Measurements from ENCODE around the gene SMYD1.

SMYD1 gene

DNA sequence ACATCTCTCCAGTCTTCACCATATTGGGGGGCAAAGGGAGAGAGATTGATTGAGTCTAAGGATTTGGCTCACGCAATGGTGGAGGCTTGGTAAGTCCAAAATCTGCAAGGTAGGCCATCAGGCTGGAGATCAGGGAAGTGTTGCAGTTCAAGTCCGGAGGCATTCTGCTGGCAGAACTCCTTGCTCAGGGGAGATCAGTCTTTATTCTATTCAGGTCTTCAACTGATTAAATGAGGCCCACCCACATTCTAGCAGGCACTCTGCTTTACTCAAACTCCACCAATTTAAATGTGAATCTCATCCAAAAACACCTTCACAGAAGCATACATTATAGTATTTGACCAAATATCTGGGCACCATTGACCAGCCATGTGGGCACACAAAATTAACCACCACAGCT is 21.4 kb downstream of the SMYD1 start:
- DNase-seq (ENCODE audit: low read depth): no peak

DNA sequence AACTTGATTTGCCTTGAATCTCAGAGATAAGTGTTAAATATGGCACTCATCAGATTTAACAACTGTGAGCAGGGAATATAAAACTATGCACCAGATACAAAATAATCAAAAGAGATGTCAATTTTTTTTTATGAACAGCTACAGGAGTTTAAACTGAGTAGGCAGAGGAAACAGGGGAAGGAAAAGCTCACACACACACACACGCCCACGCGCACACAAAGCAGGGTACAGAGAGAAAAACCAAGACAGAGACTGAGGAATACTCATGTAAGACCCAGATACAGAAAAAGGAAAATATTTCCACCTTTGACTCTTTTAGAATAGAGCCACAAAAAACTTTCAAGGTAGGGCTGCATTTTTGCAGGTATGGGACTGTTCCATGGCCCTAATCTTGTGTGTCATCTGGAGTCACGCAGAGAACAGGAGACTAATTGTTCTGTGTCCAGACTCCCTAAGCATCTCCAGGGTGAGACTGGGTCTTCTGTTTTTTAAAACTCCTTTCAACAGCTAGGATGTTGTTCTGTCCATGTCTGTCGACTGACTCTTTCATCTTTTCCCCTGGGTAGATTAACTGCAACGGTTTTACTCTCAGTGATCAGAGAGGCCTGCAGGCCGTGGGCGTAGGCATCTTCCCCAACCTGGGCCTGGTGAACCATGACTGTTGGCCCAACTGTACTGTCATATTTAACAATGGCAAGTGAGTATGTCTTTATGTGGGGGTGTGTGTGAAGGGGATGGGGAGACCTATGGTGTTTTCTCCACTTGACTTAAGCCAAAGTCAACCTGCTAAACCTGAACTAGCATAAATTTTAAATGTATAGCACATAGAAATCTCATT is 23.0 kb downstream of the SMYD1 start:
- no peak for DNase-seq (ENCODE audit: low read depth)

DNA sequence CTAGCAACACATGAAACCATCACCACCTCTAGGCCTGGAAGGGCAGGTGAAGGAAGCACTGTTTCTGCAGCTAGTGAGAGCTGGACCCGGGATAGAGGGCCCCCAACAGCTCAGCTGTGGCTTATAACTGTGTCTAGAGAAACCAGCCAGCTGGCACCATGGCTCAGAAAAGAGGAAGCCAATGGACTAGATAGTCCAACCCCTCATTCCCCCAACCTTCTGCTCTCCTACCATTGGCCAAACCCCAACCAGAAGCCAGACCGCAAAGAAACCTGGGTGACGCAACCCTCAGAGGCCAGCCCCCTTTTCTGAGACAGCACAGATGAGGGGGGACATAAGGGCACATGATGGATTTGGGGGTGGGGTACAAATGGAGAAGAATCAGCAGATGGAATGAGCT is 24.3 kb downstream of the SMYD1 start:
- no peak for DNase-seq (ENCODE audit: low read depth)

DNA sequence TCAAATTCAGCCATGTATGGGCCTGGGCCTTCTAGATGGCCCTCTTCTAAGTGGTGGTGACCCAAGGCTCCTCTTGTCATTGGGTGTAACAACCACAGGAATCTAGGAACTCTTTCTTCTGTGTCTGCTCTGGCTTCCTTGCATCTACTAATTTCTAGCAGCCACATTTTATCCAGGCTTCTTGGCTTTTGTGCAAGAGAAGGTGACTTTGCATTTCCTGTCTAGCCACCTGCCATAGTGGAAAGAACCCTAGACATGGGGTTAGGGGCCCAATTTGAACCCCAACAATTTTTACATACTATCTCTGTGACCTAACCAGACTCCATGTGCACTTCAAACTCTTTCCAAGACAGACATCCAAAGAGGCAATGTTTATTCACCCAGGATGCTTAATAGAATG is 25.1 kb downstream of the SMYD1 start:
- DNase-seq (ENCODE audit: low read depth): no peak

DNA sequence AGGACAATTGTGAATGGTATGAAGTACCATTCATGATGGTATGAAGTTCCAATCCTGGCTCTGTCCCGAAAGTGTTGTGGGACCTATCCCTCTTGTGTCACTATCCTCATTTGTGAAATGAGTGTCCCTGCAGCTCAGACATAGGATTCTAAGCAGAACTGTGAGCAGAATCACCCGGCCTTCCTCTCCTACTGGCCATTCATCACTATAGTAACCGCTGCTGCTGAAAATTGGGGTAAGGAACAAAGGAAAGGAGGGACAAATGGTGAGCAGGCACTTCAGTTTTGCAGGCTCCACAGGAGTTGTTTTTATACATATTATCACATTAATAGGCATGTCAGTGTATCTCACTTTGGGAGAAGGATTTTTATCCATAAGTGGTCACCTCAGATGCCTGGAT is 27.4 kb downstream of the SMYD1 start:
- no peak for DNase-seq (ENCODE audit: low read depth)

DNA sequence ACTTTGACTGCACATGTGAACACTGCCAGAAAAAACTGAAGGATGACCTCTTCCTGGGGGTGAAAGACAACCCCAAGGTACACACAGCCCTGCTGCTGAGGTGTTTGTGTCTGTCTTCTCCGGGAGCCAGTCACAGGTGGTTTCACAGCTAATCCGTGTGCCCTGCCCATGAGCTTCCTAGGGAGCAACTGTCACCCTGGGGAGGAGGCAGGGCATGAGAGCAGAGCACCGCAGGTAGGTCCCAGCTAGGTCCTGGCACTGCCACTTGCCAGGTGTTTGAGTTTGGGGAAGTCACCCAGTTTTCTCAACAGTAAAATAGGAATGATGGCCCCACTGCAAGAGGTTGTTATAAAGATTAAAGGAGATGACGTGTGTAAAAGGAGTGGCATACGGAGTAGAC is 29.1 kb downstream of the SMYD1 start:
- no peak for DNase-seq (ENCODE audit: low read depth)

DNA sequence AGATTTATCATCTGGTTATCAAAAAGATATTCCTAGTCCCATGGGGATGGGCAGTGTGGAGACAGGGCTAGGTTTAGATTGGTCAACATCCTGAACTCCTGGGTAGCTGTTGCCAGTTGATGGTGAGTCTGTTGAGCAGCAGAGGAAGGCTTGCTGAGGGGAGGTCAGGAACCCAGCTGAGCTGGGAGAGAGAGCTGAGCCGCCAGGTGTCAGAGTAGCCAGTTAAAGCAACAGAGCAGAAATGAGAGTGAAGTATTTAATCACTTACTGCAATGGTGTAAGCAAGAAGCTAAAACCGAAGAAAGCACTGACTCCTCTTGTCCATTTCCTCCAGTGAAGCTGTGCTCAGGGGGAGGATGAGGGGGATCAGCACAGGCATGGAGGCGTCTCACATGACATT is 29.6 kb downstream of the SMYD1 start:
- no peak for DNase-seq (ENCODE audit: low read depth)

DNA sequence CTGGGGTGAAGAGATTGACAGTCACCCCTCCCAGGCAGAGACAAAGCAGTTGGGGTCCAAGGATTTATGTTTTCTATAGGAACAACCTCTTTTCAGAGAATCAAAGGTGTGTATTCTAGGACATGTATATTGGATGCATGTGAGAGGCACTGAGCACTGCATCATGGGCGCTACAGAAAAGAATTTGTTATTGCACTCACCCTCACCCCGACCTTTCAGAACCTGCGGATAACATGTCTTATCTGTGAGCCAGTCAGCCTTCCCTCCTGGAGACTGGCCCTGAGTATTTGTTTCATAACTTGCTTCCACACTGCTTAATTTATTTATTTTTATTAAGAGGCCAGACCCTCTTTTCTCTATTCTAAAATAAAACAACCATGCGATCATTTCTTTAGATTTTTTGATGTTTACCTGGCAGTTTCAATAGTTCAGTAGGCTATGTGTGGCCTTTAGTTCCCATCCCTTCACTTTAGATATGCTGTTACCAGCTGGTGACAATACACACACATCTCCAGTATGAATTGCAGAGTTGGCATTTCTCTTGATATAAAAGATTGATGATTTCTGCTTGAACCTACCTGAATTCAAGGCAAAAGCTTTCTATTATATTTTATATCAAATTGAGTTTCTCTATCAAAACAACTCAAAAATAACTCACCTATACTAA is 30.4 kb downstream of the SMYD1 start:
- DNase-seq (ENCODE audit: low read depth): no peak

DNA sequence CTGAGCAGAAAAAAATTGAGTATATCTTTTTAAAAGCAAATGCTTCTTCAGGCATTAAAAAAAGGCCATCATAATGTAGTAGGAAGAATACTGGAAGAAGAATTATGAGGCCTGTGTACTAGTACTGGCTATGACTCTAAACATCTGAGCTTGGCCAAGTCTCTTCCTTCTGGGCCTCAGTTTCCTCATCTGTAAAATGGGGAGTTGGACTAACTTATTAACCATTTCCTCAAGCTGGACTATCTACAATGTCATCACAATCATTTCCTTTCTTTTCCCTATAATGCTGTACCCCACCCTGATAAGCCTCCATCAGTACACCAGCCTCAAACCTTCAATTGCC is 30.9 kb downstream of the SMYD1 start:
- DNase-seq (ENCODE audit: low read depth): no peak

DNA sequence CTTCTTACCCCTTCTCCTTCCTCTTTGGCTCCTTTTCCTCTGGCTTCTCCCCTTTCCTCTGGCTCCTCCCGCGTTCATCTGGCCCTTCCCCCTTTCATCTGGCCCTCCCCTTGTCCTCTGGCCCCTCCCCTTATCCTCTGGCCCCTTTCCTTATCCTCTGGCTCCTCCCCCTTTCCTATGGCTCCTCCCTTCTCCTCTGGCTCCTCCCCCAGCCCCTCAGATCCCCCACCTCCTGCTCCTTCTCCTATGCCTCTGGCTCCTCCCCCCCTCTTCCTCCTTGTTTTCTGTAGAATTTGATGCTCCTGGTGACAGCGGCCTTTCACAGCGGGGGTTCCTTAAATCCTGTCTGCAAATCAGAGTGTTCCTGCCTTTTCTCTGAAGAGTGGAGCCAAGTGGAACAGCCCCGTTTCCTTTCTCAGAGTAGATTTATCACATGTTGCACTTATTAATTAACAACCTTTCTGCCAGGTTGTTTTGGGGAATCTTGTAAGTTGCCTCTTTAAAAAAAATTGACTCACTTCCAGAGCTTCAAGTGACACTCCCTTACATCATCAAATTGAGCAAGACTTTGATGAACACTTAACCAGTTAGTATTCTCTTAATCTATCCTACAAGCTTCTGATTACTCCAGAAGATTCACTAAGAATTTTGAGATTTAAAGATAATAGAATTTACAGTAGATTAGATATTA is 32.3 kb downstream of the SMYD1 start:
- no peak for DNase-seq (ENCODE audit: low read depth)

DNA sequence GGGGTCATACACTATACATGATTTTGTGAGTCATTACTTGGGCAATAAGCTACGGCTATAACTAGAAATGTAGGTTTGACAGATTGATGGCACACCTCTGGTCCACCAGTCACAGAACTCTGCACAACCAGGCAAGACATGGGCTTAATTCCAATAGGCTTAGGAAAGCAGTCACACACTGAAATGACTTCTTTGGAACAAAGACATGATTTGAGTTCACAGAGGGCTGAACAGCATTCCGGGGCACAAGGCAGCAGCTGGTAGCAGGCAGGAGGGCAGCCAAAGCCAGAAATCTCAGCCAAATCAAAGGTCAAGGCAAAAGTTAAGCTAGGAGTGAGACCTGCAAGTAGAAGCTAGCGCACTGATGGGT is 32.8 kb downstream of the SMYD1 start:
- DNase-seq (ENCODE audit: low read depth): no peak

DNA sequence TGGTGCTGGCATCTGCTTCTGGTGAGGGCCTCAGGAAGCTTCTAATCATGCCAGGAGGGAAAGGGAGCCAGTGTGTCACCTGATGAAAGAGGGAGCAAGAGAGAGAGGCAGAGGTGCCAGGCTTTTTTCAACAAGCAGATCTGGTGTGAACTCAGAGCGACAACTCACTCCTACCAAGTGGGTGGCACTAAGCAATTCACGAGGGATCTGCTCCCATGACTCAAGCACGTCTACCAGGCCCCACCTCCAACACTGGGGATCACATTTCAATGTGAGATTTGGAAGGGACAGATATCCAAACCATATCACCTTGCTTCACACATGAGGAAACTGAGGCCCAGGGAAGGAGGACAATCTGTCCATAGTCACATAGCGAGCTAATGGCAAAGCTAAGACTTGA is 41.2 kb downstream of the SMYD1 start:
- no peak for DNase-seq (ENCODE audit: low read depth)

DNA sequence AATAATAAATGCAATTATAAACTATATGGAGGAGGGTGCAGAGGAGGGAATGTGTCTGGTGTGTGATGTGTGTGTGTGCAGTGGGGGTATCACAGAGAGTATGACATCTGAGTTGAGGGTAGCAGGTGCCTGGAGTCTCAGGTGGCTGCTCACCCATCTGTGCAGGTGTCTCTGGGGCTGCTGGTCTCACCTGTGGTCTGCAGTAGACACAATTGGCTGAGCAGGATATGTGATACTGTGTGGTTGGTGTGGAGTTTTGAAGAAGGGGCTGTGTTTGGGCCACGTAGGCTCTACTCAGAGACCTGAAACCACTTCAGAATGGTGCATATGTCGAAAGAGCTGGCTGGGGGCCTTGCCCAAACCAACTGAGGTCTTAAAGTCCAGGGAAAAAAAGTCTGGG is 43.2 kb downstream of the SMYD1 start:
- DNase-seq (ENCODE audit: low read depth): no peak

DNA sequence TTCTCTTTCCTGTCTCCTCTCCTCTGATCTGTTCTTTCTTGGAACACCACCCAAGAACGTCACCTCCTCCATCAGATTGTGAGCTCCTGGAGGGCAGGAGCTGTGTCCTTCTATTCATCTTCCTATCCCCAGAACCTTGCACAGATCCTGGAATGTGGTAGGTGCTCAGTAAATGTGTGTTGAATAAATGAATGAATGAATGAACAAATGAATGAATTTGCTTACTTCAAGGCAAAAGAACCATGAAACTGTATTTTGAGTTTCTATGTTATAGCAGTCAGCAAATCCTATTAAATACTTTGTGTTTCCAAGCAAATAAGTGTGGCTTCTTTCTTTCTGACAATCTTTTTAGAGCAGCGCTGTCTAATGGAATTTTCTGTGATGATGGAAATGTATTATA is 45.4 kb downstream of the SMYD1 start:
- no peak for DNase-seq (ENCODE audit: low read depth)

DNA sequence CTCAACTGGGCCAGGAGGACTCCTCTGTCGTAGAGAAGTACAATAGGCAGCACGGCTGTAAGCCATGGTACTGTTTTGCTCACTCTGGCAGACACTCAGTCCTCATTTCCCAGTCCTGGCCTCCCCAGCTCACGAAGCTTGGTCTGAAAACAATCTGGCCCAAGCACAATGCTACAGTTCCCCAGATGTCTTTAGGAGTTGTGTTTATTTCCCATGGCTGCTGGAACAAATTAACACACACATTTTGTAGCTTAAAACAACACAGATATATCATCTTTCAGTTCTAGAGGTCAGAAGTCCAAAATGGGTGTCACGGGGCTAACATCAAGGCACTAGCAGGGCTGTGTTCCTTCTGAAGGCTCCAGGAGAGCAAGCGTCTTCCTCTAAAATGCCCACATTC is 47.3 kb downstream of the SMYD1 start:
- no peak for DNase-seq (ENCODE audit: low read depth)

DNA sequence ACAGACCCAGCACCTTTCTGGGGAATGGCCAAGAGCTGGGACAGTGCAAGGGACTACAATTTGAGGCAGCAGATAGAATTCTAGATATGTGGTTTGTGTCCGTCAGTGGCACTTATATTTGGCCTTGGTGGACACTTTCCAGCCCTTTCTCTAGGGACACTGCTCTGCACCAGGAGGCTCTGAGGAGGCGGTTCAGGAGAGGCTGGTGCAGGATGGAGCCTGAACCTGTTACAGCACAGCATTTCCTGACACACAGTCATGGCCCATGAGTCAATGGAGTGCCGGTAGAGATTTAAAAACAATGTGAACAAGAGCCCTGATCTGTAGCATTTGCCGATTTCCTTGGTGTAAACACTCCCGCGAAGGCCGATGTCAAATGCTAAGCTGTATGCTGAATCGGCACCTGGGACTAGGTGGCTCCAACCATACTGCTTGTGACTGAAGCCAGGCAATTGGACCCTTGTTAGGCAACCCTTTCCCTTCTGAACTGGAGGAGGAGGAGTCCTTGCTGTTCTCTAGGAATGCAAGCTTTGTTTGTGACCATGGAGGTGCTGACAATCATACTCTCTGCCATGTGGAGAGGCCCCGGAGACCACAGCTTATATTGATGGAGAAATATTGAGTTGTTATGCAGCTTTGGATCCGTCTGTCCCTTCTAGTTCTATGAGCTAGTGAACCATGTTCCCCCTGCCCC is 48.3 kb downstream of the SMYD1 start:
- no peak for DNase-seq (ENCODE audit: low read depth)

DNA sequence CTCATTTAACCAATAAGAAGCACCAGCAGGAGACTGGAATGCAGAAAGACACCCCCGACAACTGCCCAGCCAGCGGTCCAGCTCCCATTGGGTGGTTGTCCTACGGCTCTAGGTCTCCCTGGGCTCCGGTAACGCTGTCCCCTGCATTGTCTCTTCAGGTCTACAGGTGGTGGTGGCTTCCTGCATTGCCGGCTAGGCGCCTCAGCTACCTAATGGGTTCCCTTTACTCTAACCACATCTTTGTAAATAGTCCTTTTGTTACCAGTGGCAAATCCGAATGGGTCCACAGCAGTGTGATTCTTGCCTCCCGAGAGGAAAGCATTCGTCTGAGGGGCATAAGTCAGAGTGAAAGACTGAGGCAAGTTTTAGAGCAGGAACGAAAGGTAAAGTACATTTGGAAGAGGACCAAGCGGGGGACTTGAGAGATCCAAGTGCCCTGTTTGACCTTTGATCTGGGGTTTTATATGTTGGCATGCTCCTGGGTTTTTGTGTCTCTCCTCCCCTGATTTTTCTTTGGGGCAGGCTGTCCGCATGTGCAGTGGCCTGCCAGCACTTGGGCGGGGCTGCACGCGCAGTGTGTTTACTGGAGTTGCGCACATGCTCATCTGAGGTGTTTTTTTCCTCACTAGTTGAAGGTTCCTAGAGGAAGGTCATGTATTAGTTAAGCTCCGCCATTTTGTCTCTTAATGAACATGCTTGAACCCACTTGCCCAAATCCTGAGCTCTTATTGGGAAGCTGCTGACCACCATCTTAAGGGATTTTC is 49.2 kb downstream of the SMYD1 start:
- DNase-seq (ENCODE audit: low read depth): no peak

DNA sequence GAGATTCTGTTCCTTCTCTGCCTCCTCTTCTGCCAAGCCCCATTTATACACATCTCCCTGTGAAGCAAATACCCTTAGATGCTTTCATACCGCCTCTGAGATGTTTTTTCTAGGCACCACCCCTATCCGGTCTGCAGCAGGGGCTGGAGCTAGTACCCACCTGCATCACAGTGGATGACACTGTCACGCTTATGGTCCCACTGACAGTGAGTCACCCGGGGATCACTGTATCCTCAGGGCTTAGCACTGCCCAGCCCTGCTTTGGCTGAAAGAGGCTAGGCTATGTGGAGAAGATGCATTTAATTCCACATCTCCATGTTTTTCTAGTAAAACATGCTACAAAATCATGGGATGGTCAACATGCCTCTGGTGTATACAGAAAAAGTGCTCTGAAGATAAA is 50.3 kb downstream of the SMYD1 start:
- DNase-seq (ENCODE audit: low read depth): no peak

DNA sequence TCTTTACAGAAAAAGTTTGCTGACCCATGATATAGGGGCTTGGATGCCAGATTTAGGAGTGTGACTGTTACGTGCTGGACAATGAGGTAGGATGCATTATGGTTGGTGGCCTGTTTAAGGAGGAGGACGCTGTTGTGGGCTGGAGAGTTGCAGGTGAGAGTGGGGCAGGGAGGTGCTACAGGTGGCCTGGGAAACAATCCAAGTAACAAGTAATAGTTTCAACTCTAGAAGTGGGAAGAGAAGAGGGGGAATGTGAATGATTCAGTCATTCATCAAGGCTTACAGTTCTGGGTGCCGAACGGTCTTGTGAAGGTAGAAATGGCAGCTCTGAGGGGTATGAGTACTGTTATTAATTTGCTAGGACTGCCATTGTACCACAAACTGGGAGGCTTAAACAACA is 54.1 kb downstream of the SMYD1 start:
- no peak for DNase-seq (ENCODE audit: low read depth)

DNA sequence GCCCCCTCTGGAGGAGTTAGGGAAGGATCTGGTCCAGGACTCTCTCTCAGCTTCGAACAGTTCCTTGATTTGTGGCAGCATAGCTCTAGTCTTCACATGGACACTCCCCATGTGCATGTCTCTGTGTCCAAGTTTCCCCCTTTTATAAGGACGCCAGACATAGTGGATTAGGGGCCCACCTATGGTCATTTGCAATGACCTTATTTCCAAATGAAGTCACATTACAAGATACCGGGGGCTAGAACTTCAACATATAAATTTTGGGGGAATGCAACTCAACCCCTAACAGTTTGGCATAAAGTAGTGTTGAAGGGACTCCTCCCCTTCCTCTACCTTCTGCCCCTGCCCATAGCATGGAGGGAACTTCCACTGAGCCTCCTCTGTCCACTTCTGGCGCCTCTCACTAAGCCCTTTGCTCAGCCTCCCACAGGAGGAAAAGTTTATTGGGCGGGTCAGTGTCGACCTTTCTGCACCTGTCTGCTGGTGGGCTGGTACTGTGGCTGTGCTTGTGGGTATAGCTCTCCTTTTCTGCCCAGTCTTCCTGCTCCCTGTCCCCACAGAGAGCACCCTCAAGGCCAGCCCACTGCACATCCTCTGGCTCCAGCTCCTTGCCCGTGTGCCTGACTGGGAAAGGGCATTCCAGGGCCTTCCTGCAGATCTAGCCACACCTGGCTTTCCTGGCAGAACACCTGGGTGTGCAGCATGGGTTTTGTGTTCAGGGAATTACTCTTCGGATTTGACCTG is 54.7 kb downstream of the SMYD1 start:
- DNase-seq (ENCODE audit: low read depth): no peak

All from stimulated activated CD8-positive, alpha-beta memory T cell treated with anti-CD3 and anti-CD28 coated beads, Interleukin-15, amount 100 ng/mL, for 1 hour (primary cell).